A204.1 (cell line): ENCODE results near the gene OR2AG2.

Experiments
- FAIRE-seq: peaks from 2 replicates; lab custom pipeline; 2012; peaks lifted over from hg19 to GRCh38; lab: Jason Lieb, UNC

OR2AG2 gene

GRCh38 chr11:6738590-6738989, 33.2 kb downstream of the OR2AG2 start:
- FAIRE-seq, result no peak

- no peak for FAIRE-seq
These were observed 33.8 kb downstream of the OR2AG2 start for GRCh38 chr11:6737872-6738466.

- no peak for FAIRE-seq
These were observed 35.2 kb downstream of the OR2AG2 start for GRCh38 chr11:6736495-6737121.

- FAIRE-seq, result no peak
These were observed 36.5 kb downstream of the OR2AG2 start for GRCh38 chr11:6735306-6735705.

GRCh38 chr11:6734616-6735015, 37.2 kb downstream of the OR2AG2 start:
- FAIRE-seq, result no peak

- FAIRE-seq, result no peak
These were observed 38.2 kb downstream of the OR2AG2 start for GRCh38 chr11:6733326-6734275.

- no peak for FAIRE-seq
These were observed 43.6 kb downstream of the OR2AG2 start for GRCh38 chr11:6727971-6728760.

GRCh38 chr11:6725386-6725896, 46.3 kb downstream of the OR2AG2 start:
- no peak for FAIRE-seq

GRCh38 chr11:6724013-6724412, 47.8 kb downstream of the OR2AG2 start:
- FAIRE-seq, result no peak

GRCh38 chr11:6721343-6721742, 50.4 kb downstream of the OR2AG2 start:
- FAIRE-seq, result no peak

- FAIRE-seq, result no peak
These were observed 52.2 kb downstream of the OR2AG2 start for GRCh38 chr11:6719576-6719975.

- FAIRE-seq, result no peak
These were observed 54.4 kb downstream of the OR2AG2 start for GRCh38 chr11:6717426-6717825.
